ENCODE data around the gene IFNAR2. TPM values are rescaled to one million over a fixed set of nuclear protein-coding genes. Genes with fewer than 3 reads are reported as not detected.

IFNAR2 gene
- total RNA-seq, 1 experiment from 2014 or later = 28.2 TPM

DNA sequence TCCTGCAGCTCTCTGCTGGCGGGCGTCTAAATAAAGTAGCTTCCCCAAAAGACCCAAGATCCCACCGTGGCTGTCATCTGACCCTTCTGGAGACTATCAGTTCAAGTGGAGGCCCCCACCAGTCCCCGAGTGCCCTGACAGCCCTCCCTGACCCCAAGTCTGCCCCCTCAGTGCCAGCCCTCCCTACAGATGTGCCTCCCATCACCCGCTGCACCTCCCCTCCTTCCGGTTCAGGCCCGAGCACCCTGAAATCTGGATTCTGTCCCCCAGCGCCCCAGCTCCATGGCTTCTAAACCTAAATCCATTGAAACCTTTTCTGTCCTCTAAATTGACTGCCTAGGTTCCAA lies 37.0 kb downstream of the IFNAR2 start:
- BruUV-seq (replicated peaks) = no TSS peak
- peak overlapping the region; percentile 66 for H3K27ac ChIP-seq (ENCODE audit: low read depth, low read length, poor library complexity, severe bottlenecking)
- DNase-seq (ENCODE audit: low spot score) = no peak
- CTCF ChIA-PET = interaction anchor here (0.6 kb wide), 2 partner anchors 177 to 1655 kb away, joined by 3 read pairs; no protein-coding TSS in a partner anchor
- no peak for TF ChIP-seq EZH2 (IDR thresholded peaks at IDR 0.05; ENCODE audit: borderline replicate concordance, low read depth, low read length, poor library complexity, severe bottlenecking)
- TF ChIP-seq, protein P1, sequence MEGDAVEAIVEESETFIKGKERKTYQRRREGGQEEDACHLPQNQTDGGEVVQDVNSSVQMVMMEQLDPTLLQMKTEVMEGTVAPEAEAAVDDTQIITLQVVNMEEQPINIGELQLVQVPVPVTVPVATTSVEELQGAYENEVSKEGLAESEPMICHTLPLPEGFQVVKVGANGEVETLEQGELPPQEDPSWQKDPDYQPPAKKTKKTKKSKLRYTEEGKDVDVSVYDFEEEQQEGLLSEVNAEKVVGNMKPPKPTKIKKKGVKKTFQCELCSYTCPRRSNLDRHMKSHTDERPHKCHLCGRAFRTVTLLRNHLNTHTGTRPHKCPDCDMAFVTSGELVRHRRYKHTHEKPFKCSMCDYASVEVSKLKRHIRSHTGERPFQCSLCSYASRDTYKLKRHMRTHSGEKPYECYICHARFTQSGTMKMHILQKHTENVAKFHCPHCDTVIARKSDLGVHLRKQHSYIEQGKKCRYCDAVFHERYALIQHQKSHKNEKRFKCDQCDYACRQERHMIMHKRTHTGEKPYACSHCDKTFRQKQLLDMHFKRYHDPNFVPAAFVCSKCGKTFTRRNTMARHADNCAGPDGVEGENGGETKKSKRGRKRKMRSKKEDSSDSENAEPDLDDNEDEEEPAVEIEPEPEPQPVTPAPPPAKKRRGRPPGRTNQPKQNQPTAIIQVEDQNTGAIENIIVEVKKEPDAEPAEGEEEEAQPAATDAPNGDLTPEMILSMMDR (conservative IDR thresholded peaks at IDR 0.05; ENCODE audit: low read depth, low read length) = no peak
- H3K36me3 ChIP-seq (ENCODE audit: insufficient read depth, low read length, poor library complexity, severe bottlenecking) = peaks cover 7% of the 10 kb centered on the region
- H3K27me3 ChIP-seq (replicated peaks; ENCODE audit: insufficient read depth, low read depth, low read length, poor library complexity) = no peaks in the 10 kb centered on the region
- POLR2A ChIA-PET (ENCODE audit: low non-redundant PET) = no interaction called here
- H3K9me3 ChIP-seq (ENCODE audit: low read depth, low read length, poor library complexity, severe bottlenecking) = no peaks in the 10 kb centered on the region
- H3K4me1 ChIP-seq (ENCODE audit: insufficient read depth, low read length, poor library complexity, severe bottlenecking) = peaks cover 4% of the 10 kb centered on the region
- intact Hi-C loops (cut with micrococcal nuclease; ENCODE audit: unreplicated experiment) = no loop called here
- peak overlapping the region; percentile 81 for H3K4me3 ChIP-seq (ENCODE audit: low read depth, low read length, poor library complexity, severe bottlenecking)

- TSS peak; percentile 25 for BruUV-seq (replicated peaks)
- Histone ChIP-seq H3K27me3 (replicated peaks; ENCODE audit: insufficient read depth, low read depth, low read length, poor library complexity) (no peaks in the 10 kb centered on the region), H3K36me3 (ENCODE audit: insufficient read depth, low read length, poor library complexity, severe bottlenecking) (peaks cover 7% of the 10 kb centered on the region), H3K4me1 (ENCODE audit: insufficient read depth, low read length, poor library complexity, severe bottlenecking) (peaks cover 4% of the 10 kb centered on the region), H3K4me3 (ENCODE audit: low read depth, low read length, poor library complexity, severe bottlenecking) (peak overlapping the region; percentile 81), H3K27ac (ENCODE audit: low read depth, low read length, poor library complexity, severe bottlenecking) (peak overlapping the region; percentile 66), H3K9me3 (ENCODE audit: low read depth, low read length, poor library complexity, severe bottlenecking) (no peaks in the 10 kb centered on the region)
- POLR2A ChIA-PET (ENCODE audit: low non-redundant PET) = no interaction called here
- TF ChIP-seq, protein P1 (conservative IDR thresholded peaks at IDR 0.05; ENCODE audit: low read depth, low read length) = no peak
- no peak for TF ChIP-seq EZH2 (IDR thresholded peaks at IDR 0.05; ENCODE audit: borderline replicate concordance, low read depth, low read length, poor library complexity, severe bottlenecking)
- DNase-seq (ENCODE audit: low spot score) = no peak
- CTCF ChIA-PET = no interaction called here
- intact Hi-C loops (cut with micrococcal nuclease; ENCODE audit: unreplicated experiment) = no loop called here
Measured at GRCh38 chr21:33267250-33267649, 37.5 kb downstream of the IFNAR2 start.

GRCh38 chr21:33268393-33268736 lies 38.6 kb downstream of the IFNAR2 start:
- peaks cover 4% of the 10 kb centered on the region for H3K4me1 ChIP-seq (ENCODE audit: insufficient read depth, low read length, poor library complexity, severe bottlenecking)
- no peak overlapping the region for H3K27ac ChIP-seq (ENCODE audit: low read depth, low read length, poor library complexity, severe bottlenecking)
- TF ChIP-seq EZH2 (IDR thresholded peaks at IDR 0.05; ENCODE audit: borderline replicate concordance, low read depth, low read length, poor library complexity, severe bottlenecking) = no peak
- TF ChIP-seq, protein P1 (conservative IDR thresholded peaks at IDR 0.05; ENCODE audit: low read depth, low read length) = no peak
- no peak overlapping the region for H3K4me3 ChIP-seq (ENCODE audit: low read depth, low read length, poor library complexity, severe bottlenecking)
- no peaks in the 10 kb centered on the region for H3K27me3 ChIP-seq (replicated peaks; ENCODE audit: insufficient read depth, low read depth, low read length, poor library complexity)
- no peaks in the 10 kb centered on the region for H3K9me3 ChIP-seq (ENCODE audit: low read depth, low read length, poor library complexity, severe bottlenecking)
- intact Hi-C loops (cut with micrococcal nuclease; ENCODE audit: unreplicated experiment) = no loop called here
- no TSS peak for BruUV-seq (replicated peaks)
- CTCF ChIA-PET = no interaction called here
- POLR2A ChIA-PET (ENCODE audit: low non-redundant PET) = no interaction called here
- peaks cover 1% of the 10 kb centered on the region for H3K36me3 ChIP-seq (ENCODE audit: insufficient read depth, low read length, poor library complexity, severe bottlenecking)
- DNase-seq (ENCODE audit: low spot score) = no peak

All from A673 (cell line).